HepG2 (cell line): ENCODE measurements around the gene TMED6. TPM values are rescaled to one million over a fixed set of nuclear protein-coding genes. Genes with fewer than 3 reads are reported as not detected.

Experiments
- ATAC-seq: fragments of 200-7000 bp; cut with Tn5 transposase; 3 replicates; pipeline ENCODE4 v1.9.1; 2020; ENCODE audit warnings: mild to moderate bottlenecking, moderate library complexity
- BruUV-seq: library from RNA; stranded (reverse); fragments of 400-500 nt; replicated peaks from 2 replicates; lab custom pipeline; 2021; lab: Mats Ljungman, UMichigan
- CTCF ChIA-PET: fragments of 300-600 bp; formaldehyde crosslinking; extraction: SDS; loops from one replicate; lab custom pipeline; 2021; ENCODE audit warnings: low total read pairs, inconsistent platforms, low intra/inter-chr PET ratio; lab: Yijun Ruan, JAX
- POLR2A ChIA-PET: fragments of 350-600 bp; sonication (Branson Sonifier 250); formaldehyde crosslinking; loops from one replicate; lab custom pipeline; 2020; ENCODE audit warnings: antibody characterized with exemption, inconsistent platforms; lab: Yijun Ruan, JAX
- DNase-seq: peaks from one replicate; pipeline ENCODE4 v3.0.0-alpha.2; 2015; ENCODE audit warnings: low spot score
- FAIRE-seq: peaks from 3 replicates; lab custom pipeline; 2011; peaks lifted over from hg19 to GRCh38; lab: Jason Lieb, UNC
- H2AFZ ChIP-seq: one replicate; pipeline ENCODE4 v1.6.1; 2011; ENCODE audit warnings: low read length, inconsistent platforms
- H3K27ac ChIP-seq: fragments of 300-600 bp; 3 replicates; pipeline ENCODE4 v1.8.0; 2011; ENCODE audit warnings: mixed run types, mild to moderate bottlenecking, mixed read lengths, low read length, inconsistent platforms; ENCODE audit not compliant: insufficient read depth; ENCODE audit errors: extremely low read length
- H3K27me3 ChIP-seq, 2 experiments: fragments of 200-600 bp in 1 of 2; 2 replicates in 1 of 2; 3 replicates in 1 of 2; pipeline versions ENCODE4 v1.6.0 to v1.8.0; 2011; ENCODE audit warnings: low read length in 2 of 2, mild to moderate bottlenecking in 2 of 2, moderate library complexity in 2 of 2, inconsistent platforms in 1 of 2; ENCODE audit not compliant: insufficient read depth in 2 of 2, control insufficient read depth in 1 of 2
- H3K36me3 ChIP-seq, 2 experiments: fragments of 200-600 bp in 1 of 2; replicated peaks in 1 of 2; 2 replicates in 1 of 2; 3 replicates in 1 of 2; pipeline versions ENCODE4 v1.5.1 to v1.8.0; 2011; ENCODE audit warnings: low read length in 2 of 2, inconsistent platforms in 1 of 2; ENCODE audit not compliant: insufficient read depth in 2 of 2, control insufficient read depth in 1 of 2
- H3K4me1 ChIP-seq: 2 replicates; pipeline ENCODE4 v1.5.1; 2012; ENCODE audit warnings: low read length, inconsistent platforms; ENCODE audit not compliant: insufficient read depth
- H3K4me2 ChIP-seq: 2 replicates; pipeline ENCODE4 v1.6.0; 2011; ENCODE audit warnings: low read depth, low read length, inconsistent platforms
- H3K4me3 ChIP-seq, 3 experiments: fragments of 200-600 bp in 1 of 3; sonication (generic), shearing (Covaris generic) in 1 of 3; replicated peaks in 1 of 3; 2 replicates each; pipeline ENCODE4 v1.5.1; 2011 to 2016; ENCODE audit warnings: low read length in 3 of 3, inconsistent platforms in 2 of 3, low read depth in 2 of 3, mild to moderate bottlenecking in 2 of 3, control low read depth in 1 of 3, mixed read lengths in 1 of 3; ENCODE audit not compliant: insufficient read depth in 1 of 3
- H3K79me2 ChIP-seq: one replicate; pipeline ENCODE4 v1.6.1; 2011; ENCODE audit warnings: low read length, inconsistent platforms; ENCODE audit not compliant: insufficient read depth
- H3K9ac ChIP-seq: 2 replicates; pipeline ENCODE4 v1.6.0; 2011; ENCODE audit warnings: mild to moderate bottlenecking, low read depth, low read length, inconsistent platforms; ENCODE audit not compliant: insufficient read depth
- H3K9me3 ChIP-seq: 2 replicates; pipeline ENCODE4 v1.5.1; 2012; ENCODE audit warnings: mild to moderate bottlenecking, low read length
- H4K20me1 ChIP-seq: 2 replicates; pipeline ENCODE4 v1.6.0; 2011; ENCODE audit warnings: inconsistent platforms, mild to moderate bottlenecking, low read length, moderate library complexity; ENCODE audit not compliant: insufficient read depth
- BORCS8-MEF2B ChIP-seq: sonication (generic); formaldehyde crosslinking; IDR thresholded peaks from 2 replicates; pipeline ENCODE4 v1.8.0; 2022; ENCODE audit warnings: mild to moderate bottlenecking, missing genetic modification reagents
- CENPX ChIP-seq: sonication (generic); formaldehyde crosslinking; IDR thresholded peaks from 2 replicates; pipeline ENCODE4 v1.9.0; 2021; ENCODE audit warnings: mild to moderate bottlenecking, missing genetic modification reagents, moderate library complexity
- E2F1 ChIP-seq: sonication (generic); formaldehyde crosslinking; IDR thresholded peaks from 2 replicates; pipeline ENCODE4 v1.5.0; 2020; ENCODE audit warnings: missing genetic modification reagents
- GLMP ChIP-seq: sonication (generic); formaldehyde crosslinking; IDR thresholded peaks from 2 replicates; pipeline ENCODE4 v1.9.0; 2021; ENCODE audit warnings: missing genetic modification reagents, mild to moderate bottlenecking, borderline replicate concordance
- HIVEP1 ChIP-seq: sonication (generic); formaldehyde crosslinking; IDR thresholded peaks from 2 replicates; pipeline ENCODE4 v1.4.0; 2020; ENCODE audit warnings: mild to moderate bottlenecking, missing genetic modification reagents
- HNRNPUL1 ChIP-seq: fragments of 200-400 bp; formaldehyde crosslinking; IDR thresholded peaks from 2 replicates; pipeline ENCODE4 v1.6.1; 2017; ENCODE audit warnings: low read depth, mild to moderate bottlenecking, low read length, moderate library complexity
- NPAS2 ChIP-seq: sonication (generic); formaldehyde crosslinking; IDR thresholded peaks from 2 replicates; pipeline ENCODE4 v1.8.0; 2022; ENCODE audit warnings: mild to moderate bottlenecking, missing genetic modification reagents, borderline replicate concordance
- PLRG1 ChIP-seq: fragments of 450-650 bp; conservative IDR thresholded peaks from 2 replicates; pipeline ENCODE4 v1.6.1; 2016
- RARA ChIP-seq: IDR thresholded peaks from 2 replicates; pipeline ENCODE4 v1.6.1; 2016; ENCODE audit warnings: missing genetic modification reagents, missing compliant biosample characterization
- RXRA ChIP-seq: sonication (generic); formaldehyde crosslinking; IDR thresholded peaks from 2 replicates; pipeline ENCODE4 v1.5.1; 2020; ENCODE audit warnings: missing genetic modification reagents
- SOX5 ChIP-seq: IDR thresholded peaks from 2 replicates; pipeline ENCODE4 v1.6.1; 2016; ENCODE audit warnings: borderline replicate concordance
- TAF15 ChIP-seq: fragments of 200-400 bp; formaldehyde crosslinking; IDR thresholded peaks from one replicate; pipeline ENCODE4 v1.6.1; 2018; ENCODE audit warnings: mild to moderate bottlenecking, low read depth, low read length; ENCODE audit not compliant: poor library complexity, severe bottlenecking
- THYN1 ChIP-seq: sonication (generic); formaldehyde crosslinking; IDR thresholded peaks from 2 replicates; pipeline ENCODE4 v1.8.1; 2023; ENCODE audit warnings: low read depth, mild to moderate bottlenecking, moderate library complexity, missing genetic modification reagents, borderline replicate concordance
- YY1 ChIP-seq: IDR thresholded peaks from 2 replicates; pipeline ENCODE4 v1.6.1; 2011; ENCODE audit warnings: low read length, low read depth, moderate library complexity, mild to moderate bottlenecking; ENCODE audit not compliant: insufficient read depth, insufficient replicate concordance
- ZNF124 ChIP-seq: sonication (generic); formaldehyde crosslinking; IDR thresholded peaks from 2 replicates; pipeline ENCODE4 v1.4.0; 2020; ENCODE audit warnings: missing genetic modification reagents
- ZNF501 ChIP-seq: sonication (generic); formaldehyde crosslinking; IDR thresholded peaks from 2 replicates; pipeline ENCODE4 v1.5.1; 2020; ENCODE audit warnings: mild to moderate bottlenecking, moderate library complexity, missing genetic modification reagents
- ZNF567 ChIP-seq: sonication (generic); formaldehyde crosslinking; IDR thresholded peaks from 2 replicates; pipeline ENCODE4 v1.8.1; 2023; ENCODE audit warnings: mild to moderate bottlenecking, missing genetic modification reagents, borderline replicate concordance
- WGBS: methylation state at CpG from one replicate; pipeline ENCODE4 v1.1.6; 2017; ENCODE audit warnings: low lambda C conversion rate; 5-methylcytosine and 5-hydroxymethylcytosine counted together
- in situ Hi-C: cut with HindIII; loops from 2 replicates; pipeline ENCODE4 v1.10.0; 2017; ENCODE audit warnings: low pct_unique_long_range_greater_than_20kb; ENCODE audit not compliant: extremely low pct_ligation_motif_present
- intact Hi-C: fragments of 100-400 bp; cut with micrococcal nuclease; formaldehyde crosslinking; loops from one replicate; pipeline ENCODE4 v1.10.0; 2022; ENCODE audit not compliant: unreplicated experiment
- polyA plus RNA-seq, 8 experiments: library from polyadenylated mRNA; depleted of rRNA in 3 of 8; stranded (reverse) in 7 of 8; unstranded in 1 of 8; fragments of >200 nt; fragmentation: Illumina TruSeq in 4 of 8; extraction: Trizol in 4 of 8; gene quantifications; 2 replicates each; pipeline versions ENCODE4 v1.2.1 to v1.2.3, GENCODE V29; 2011 to 2016; ENCODE audit warnings: low read depth in 4 of 8, missing spikeins in 1 of 8, mixed read lengths in 1 of 8; ENCODE audit not compliant: insufficient read depth in 1 of 8
- total RNA-seq, 5 experiments: library from RNA; depleted of rRNA; stranded (reverse); fragments of >200 nt; fragmentation: Illumina TruSeq; extraction: Trizol; gene quantifications; 2 replicates each; pipeline ENCODE4 v1.2.3, GENCODE V29; 2016; ENCODE audit warnings: low read depth in 1 of 5
- TF ChIP-seq, protein P1 (sequence below): sonication (generic); formaldehyde crosslinking; IDR thresholded peaks from 2 replicates; pipeline ENCODE4 v1.4.0; 2020; ENCODE audit warnings: missing genetic modification reagents

The TMED6 gene
- total and polyA plus RNA-seq, 2 of the 13 experiments (the other 11 are each of a cell fraction or from before 2014, with no cell fraction given), result 9.8 to 14.4 TPM

- Histone ChIP-seq H3K36me3 (peaks cover 13 to 30% of the 10 kb centered on the region in 2 experiments), H3K27me3 (no peaks in the 10 kb centered on the region), H3K4me2 (no peak overlapping the region), H3K79me2 (no peaks in the 10 kb centered on the region), H3K9ac (no peak overlapping the region), H4K20me1 (no peaks in the 10 kb centered on the region), H3K27ac (no peak overlapping the region), H3K9me3 (no peaks in the 10 kb centered on the region), H3K4me3 (no peak overlapping the region), H2AFZ (no peak overlapping the region), H3K4me1 (peaks cover 21% of the 10 kb centered on the region)
- TF ChIP-seq CENPX (no peak), HNRNPUL1 (no peak), NPAS2 (CRISPR knock-in tag) (no peak), SOX5 (CRISPR knock-in tag) (no peak), YY1 (no peak), ZNF567 (no peak), THYN1 (CRISPR knock-in tag) (no peak), RXRA (CRISPR knock-in tag) (no peak), TAF15 (no peak)
- FAIRE-seq (no peak), ATAC-seq (no peak), DNase-seq (no peak)
- BruUV-seq, result no TSS peak
- ChIA-PET POLR2A (no interaction called here), CTCF (no interaction called here)
- in situ Hi-C loops (no loop called here), intact Hi-C loops (no loop called here)
- WGBS, result 98% methylated on average over 4 of the region's 4 CpGs
Observed at GRCh38 chr16:69302301-69302700, 49.3 kb downstream of the TMED6 start.

GRCh38 chr16:69301861-69302260, 49.7 kb downstream of the TMED6 start:
- peaks cover 21% of the 10 kb centered on the region for H3K4me1 ChIP-seq
- no peak overlapping the region for H3K4me2 ChIP-seq
- H3K9me3 ChIP-seq, result no peaks in the 10 kb centered on the region
- FAIRE-seq, result no peak
- no TSS peak for BruUV-seq
- no peak for DNase-seq
- H2AFZ ChIP-seq, result no peak overlapping the region
- no peak overlapping the region for H3K4me3 ChIP-seq
- no peak overlapping the region for H3K9ac ChIP-seq
- 98% methylated on average over 4 of the region's 4 CpGs for WGBS
- in situ Hi-C loops (no loop called here), intact Hi-C loops (no loop called here)
- no peak for ATAC-seq
- H3K36me3 ChIP-seq, result peaks cover 13 to 30% of the 10 kb centered on the region in 2 experiments
- no peaks in the 10 kb centered on the region for H4K20me1 ChIP-seq
- H3K27ac ChIP-seq, result no peak overlapping the region
- ChIA-PET POLR2A (no interaction called here), CTCF (no interaction called here)
- H3K79me2 ChIP-seq, result no peaks in the 10 kb centered on the region
- no peaks in the 10 kb centered on the region for H3K27me3 ChIP-seq
- TF ChIP-seq ZNF124 (CRISPR knock-in tag) (no peak), PLRG1 (no peak), RARA (no peak), HIVEP1 (CRISPR knock-in tag) (no peak), GLMP (no peak), E2F1 (CRISPR knock-in tag) (no peak), BORCS8-MEF2B (CRISPR knock-in tag) (no peak), ZNF501 (no peak)
- TF ChIP-seq, protein P1, sequence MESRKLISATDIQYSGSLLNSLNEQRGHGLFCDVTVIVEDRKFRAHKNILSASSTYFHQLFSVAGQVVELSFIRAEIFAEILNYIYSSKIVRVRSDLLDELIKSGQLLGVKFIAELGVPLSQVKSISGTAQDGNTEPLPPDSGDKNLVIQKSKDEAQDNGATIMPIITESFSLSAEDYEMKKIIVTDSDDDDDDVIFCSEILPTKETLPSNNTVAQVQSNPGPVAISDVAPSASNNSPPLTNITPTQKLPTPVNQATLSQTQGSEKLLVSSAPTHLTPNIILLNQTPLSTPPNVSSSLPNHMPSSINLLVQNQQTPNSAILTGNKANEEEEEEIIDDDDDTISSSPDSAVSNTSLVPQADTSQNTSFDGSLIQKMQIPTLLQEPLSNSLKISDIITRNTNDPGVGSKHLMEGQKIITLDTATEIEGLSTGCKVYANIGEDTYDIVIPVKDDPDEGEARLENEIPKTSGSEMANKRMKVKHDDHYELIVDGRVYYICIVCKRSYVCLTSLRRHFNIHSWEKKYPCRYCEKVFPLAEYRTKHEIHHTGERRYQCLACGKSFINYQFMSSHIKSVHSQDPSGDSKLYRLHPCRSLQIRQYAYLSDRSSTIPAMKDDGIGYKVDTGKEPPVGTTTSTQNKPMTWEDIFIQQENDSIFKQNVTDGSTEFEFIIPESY, result no peak
